Measurements from ENCODE around the gene PITPNM1. TPM values are rescaled to one million over a fixed set of nuclear protein-coding genes. Genes with fewer than 3 reads are reported as not detected.

Gene PITPNM1
- total and polyA plus RNA-seq, 2 experiments from 2014 or later, result 9.1 to 57.1 TPM

- DNase-seq (ENCODE audit: low spot score), result peak; percentile 61
- no peak overlapping the region for H3K4me3 Mint-ChIP-seq
- Histone ChIP-seq H3K9me2 (ENCODE audit: insufficient read depth) (no peaks in the 10 kb centered on the region; the same call in 1 of the 2 replicates), H3K27me3 (ENCODE audit: insufficient read depth) (no peaks in the 10 kb centered on the region), H3K4me2 (no peak overlapping the region), H2AFZ (no peak overlapping the region), H3K4me1 (ENCODE audit: insufficient read depth) (no peaks in the 10 kb centered on the region), H3K4me3 (no peak overlapping the region), H3K79me2 (replicated peaks; ENCODE audit: insufficient read depth) (no peaks in the 10 kb centered on the region), H3K36me3 (ENCODE audit: insufficient read depth) (peaks cover 11% of the 10 kb centered on the region), H4K20me1 (replicated peaks; ENCODE audit: insufficient read depth) (no peaks in the 10 kb centered on the region), H3F3A (replicated peaks; ENCODE audit: low read depth) (no peaks in the 10 kb centered on the region), H3K27ac (ENCODE audit: low read depth) (no peak overlapping the region)
- H3K36me3 Mint-ChIP-seq (ENCODE audit: low read depth), result peaks cover 5% of the 10 kb centered on the region; the same call in 2 of the 3 replicates
- H3K27ac Mint-ChIP-seq, result no peak overlapping the region
- H3K4me1 Mint-ChIP-seq, result no peaks in the 10 kb centered on the region; the same call in 2 of the 3 replicates
- peaks cover 6% of the 10 kb centered on the region for H3K27me3 Mint-ChIP-seq (ENCODE audit: insufficient read depth, low read depth, poor library complexity)
- no peak for TF ChIP-seq POLR2AphosphoS5 (IDR thresholded peaks at IDR 0.05; ENCODE audit: low read depth)
- TF ChIP-seq ETS1 (IDR thresholded peaks at IDR 0.05), result no peak
- no peak for TF ChIP-seq EZH2phosphoT487 (IDR thresholded peaks at IDR 0.05; ENCODE audit: unreplicated experiment)
- TF ChIP-seq ZNF462 (CRISPR knock-in tag; IDR thresholded peaks at IDR 0.05), result no peak
- TF ChIP-seq ZNF114 (CRISPR knock-in tag; IDR thresholded peaks at IDR 0.05), result no peak
- no peak for ATAC-seq
- peaks cover 44% of the 10 kb centered on the region for H3K9me3 Mint-ChIP-seq
These were observed 29.0 kb upstream of the PITPNM1 start for GRCh38 chr11:67534070-67534679.
